GM18519 (cell line): Measurements from ENCODE around the gene NDUFS6.
"Not testable (repeated sequence)": the region's sequence is repeated elsewhere in the genome, so short reads cannot be mapped to it uniquely, and the experiment has no call there.

Source experiments
- ATAC-seq: cut with Tn5 transposase; IDR thresholded peaks from one replicate; pipeline ENCODE4 v1.9.1; 2021; ENCODE audit warnings: mild to moderate bottlenecking, moderate library complexity; ENCODE audit not compliant: unreplicated experiment, low FRiP score

Gene NDUFS6

DNA sequence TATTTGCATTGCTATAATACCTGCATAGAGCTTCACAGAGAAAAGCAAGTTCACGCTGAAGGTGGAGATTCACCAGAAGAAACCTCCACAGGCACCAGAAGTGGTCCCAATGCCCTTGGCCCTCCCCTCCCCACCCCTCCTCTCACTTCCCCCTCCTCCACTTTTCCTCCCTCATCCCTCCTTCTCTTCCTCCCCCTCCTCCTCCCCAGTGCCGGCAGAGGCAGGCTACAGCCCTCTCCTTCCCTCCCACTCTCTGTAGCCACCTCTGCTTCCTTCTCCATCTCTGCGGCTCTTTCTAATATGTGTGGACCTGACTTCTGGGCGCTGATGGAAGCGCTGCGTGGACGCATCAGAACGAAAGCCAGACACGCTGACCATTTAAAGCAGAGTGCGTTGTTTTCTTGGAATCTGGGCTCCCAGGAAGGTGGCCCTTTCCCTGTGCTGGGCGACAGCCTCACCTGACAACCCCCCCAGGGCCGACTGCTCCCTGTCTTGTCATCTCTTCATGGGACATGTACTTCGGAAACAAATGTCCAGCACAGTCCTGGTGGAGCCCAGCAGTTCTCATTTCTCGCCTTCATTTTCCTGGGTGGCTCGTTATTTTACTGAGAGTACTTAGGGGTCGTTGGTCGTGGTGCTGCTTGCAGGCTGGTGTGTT is 29.5 kb downstream of the NDUFS6 start:
- ATAC-seq = no peak

DNA sequence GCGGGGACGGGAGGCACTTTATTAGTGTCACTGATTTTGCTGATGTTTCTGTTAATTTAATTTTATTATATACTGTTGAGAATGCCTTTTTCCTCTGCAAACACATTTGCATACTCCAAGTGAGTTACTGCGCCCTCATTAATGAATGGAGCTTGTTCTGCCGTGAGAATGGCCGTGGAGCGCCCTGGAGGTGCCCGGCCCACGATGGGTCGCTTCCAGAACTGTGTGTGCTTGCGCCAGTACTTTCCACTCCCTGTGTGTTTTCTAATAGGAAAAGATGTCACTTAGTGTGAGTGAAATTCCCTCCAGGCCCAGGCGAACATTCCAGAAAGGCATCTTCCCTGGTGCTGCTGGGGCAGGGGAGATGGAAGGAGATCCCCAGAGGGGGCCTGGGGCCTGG is 30.1 kb downstream of the NDUFS6 start:
- ATAC-seq = no peak

- ATAC-seq = no peak
These were observed 30.6 kb downstream of the NDUFS6 start for GRCh38 chr5:1831677-1832313.

DNA sequence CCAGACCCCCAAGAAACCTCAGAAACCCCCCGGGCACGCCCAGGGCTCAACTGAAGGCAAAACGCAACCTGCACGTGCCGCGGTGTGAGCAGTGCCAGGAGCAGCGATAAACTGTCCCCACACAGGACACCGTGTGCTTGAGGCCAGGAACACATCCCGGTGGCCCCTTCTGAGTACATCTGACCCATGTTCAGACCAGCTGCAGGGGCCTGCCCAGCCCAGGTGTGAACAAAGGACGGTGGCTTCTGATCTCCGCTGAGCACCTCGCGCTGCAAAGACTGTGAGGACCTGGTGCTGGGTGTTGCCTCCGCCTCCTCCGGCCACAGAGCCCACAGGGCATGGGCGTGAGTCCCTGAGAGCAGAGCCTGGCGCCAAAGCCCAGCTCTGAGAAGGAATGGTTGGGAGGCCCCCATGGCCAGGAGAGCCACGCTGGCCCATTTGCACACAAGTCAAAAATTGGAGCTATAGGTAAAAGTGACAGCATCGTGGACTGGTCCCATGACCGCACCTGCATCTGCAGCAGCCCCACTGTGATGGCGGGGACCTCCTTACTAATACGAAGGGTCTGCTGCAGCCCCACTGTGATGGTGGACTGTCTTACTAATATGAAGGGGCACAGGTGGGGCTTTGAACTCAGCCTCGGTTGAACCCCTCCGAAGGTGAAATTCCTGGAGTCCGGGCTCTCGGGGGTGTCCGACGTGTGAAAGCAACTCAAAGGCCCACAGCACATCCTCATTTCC is 31.5 kb downstream of the NDUFS6 start:
- no peak for ATAC-seq

GRCh38 chr5:1833264-1834021 is 32.2 kb downstream of the NDUFS6 start:
- no peak for ATAC-seq

DNA sequence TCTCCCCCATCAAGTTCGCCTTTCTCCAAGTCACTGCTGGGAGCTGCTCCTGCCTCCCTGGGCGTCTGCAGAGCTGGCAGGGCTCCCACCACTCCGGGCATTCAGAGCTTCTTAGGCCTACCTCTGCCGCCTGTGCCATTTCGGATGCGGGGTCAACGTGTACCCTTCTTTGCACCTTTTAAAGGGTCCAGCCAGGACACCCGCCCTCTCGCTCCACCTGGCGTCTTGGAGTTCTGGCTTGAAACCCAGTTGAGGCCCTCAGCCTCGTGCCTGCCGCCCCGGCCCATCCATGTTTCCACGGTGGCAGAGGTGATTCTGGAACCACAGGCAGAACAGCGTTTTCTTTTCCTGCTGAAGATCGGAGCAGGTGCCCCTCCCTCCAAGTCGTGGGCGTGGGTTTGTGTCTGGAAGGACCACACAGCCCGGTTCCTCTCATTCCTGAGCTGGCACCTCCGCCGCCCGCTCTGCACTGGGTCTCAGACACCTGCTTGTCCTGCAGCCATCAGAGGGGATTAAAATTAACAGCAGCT is 32.9 kb downstream of the NDUFS6 start:
- ATAC-seq = no peak

GRCh38 chr5:1834721-1835429 is 33.7 kb downstream of the NDUFS6 start:
- no peak for ATAC-seq

GRCh38 chr5:1835431-1835830 is 34.2 kb downstream of the NDUFS6 start:
- no peak for ATAC-seq

DNA sequence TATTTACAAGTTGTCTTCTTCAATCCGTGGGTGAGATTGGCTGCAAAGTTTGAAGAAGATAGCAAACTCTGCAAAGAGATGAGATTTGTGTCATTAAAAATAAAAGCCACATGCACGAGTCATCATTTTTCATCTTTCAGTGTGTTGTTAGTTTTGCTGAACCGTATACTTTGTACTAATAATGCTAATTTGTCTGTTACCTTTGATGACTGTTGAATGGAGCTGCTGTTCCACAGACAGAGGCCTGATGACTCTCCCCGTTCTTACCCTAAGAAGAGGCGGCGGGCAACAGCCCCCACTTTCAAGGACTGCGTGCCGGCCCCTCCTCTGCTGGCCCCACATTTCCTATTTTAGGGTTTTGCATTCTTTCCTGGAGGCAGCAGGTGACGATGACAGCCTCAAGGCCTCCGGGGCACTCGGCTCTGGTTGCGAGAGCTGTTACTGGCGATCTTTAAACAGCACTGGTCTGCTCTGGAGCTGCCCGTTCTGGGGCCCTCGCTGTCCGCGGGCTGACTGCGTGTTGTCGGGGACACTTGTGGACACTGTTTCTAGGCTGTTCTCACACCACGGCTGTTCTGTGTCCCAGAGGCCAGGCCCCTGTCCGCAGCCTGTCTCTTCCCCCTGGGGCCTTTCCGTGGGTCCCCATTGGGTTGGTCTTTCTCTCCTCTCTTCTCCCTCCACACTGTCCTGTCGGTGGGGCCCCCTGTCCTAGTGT is 35.1 kb downstream of the NDUFS6 start:
- no peak for ATAC-seq

DNA sequence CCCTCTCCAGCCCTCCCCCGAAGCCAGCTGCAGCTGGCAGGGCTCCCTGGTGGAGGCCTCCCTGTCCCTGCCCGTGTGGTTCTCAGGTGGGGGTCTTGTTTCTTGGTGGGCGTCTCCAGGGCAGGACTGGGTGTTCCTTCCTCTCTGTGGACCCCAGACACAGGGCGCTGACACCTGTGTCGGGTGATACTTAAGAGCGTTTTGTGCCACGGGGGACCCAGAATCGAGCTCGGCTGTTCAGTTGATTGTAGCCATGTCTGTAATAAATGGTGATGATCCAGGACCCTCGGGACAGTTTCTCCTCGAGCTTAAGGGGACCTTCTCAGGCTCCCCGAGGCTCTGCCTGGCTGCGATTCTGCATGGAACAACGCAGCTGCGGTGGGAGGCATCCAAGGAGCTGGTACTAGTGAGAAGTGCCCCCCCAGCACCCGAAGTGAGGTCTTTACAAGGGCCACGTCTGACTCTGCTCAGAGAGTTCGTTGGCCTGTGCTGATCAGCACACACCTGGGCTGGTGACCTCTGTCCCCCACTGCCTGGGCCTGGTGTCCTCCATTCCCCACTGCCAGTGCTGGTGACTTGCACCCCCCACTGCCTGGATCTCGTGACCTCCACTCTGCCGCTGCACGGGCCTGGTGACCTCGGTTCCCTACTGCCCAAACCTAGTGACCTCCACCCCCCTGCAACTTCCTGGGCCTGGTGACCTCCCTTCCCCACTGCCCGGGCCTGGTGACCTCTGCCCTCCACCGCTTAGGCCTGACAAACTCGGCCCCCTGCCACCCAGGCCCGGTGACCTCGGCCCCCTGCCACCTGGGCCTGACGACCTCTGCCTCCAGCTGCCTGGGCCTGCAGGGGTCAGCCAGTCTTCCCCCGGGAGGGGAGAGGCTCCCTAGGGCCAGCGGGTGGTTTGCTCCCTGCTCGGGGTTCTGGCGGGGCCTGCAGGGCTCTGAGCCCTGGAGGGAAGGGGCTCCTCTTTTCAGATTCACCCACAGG is 36.0 kb downstream of the NDUFS6 start:
- ATAC-seq = no peak

- no peak for ATAC-seq
These were observed 36.8 kb downstream of the NDUFS6 start for GRCh38 chr5:1838013-1838412.

DNA sequence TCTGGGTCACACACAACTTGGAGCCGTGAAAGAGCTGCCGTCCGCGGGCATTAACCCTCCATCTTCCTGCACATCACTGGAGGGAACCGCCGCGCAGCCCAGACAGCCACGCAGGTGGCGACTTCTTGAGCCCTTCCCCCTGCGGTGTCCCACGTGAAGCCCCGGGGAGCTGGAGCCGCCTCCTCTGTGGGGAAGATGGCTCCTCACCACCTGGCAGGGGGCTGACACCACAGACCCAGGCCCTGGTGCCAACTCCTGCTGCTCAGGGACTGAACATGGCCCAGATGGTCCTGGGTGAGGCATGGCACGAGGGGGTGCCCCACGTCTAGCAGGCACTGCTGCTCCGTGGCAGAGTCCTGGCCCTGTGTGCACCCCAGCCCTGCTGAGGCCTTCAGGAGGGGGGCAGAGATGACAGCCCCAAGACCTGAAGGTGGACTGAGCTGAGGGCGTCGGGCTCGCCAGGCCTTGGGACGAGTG is 38.9 kb downstream of the NDUFS6 start:
- ATAC-seq = no peak

- no peak for ATAC-seq
These were observed 39.7 kb downstream of the NDUFS6 start for GRCh38 chr5:1840741-1841521.

DNA sequence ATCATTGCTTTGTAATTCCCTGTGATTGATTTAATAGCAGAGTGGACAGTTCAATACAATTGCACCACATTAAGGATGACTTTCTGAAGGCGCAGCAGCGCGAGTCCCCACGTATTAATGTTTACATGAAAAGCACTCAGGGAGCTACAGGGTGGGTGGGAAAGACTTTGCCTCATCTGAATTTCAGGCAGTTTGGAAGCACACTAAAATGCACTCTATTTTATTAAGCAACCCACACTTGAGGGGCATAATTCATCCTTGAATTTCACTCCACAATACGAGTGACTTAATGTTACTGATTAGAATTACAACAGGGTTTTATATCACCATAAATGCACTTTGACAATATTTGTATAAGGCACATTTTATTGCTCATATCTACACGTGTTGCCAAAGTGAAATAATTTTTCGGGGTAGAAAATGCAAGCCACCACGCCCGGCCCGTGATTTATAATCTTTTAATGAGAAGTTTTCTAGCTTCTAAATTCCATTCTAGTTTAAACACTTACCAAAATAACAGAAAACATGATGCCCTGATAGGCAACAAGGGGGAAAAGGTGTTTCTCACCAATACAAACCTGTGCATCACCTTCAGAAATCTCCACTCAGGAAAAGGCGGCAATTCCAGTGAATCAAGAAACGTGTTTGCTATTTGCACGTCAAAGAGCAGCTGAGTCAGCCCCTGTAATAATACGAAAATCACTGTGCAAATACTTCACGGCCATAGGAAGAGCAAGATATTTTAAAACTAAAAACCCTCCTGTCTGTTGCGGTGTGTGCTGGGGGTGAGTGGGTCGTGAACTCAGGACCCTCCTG is 41.0 kb downstream of the NDUFS6 start:
- ATAC-seq = no peak

DNA sequence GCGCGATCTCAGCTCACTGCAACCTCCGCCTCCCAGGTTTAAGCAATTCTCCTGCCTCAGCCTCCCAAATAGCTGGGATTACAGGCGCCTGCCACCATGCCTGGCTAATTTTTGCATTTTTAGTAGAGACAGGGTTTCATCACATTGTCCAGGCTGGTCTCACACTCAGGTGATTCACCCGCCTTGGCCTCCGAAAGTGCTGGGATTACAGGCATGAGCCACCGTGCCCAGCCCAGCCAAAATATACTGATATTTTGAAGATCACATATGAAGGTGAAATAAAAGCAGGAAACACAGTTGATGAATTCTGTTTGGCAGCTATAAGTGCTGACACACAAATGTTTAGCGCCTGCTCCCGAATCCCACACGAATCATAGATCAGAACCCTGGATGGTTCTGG is 42.6 kb downstream of the NDUFS6 start:
- ATAC-seq = not testable (repeated sequence)

DNA sequence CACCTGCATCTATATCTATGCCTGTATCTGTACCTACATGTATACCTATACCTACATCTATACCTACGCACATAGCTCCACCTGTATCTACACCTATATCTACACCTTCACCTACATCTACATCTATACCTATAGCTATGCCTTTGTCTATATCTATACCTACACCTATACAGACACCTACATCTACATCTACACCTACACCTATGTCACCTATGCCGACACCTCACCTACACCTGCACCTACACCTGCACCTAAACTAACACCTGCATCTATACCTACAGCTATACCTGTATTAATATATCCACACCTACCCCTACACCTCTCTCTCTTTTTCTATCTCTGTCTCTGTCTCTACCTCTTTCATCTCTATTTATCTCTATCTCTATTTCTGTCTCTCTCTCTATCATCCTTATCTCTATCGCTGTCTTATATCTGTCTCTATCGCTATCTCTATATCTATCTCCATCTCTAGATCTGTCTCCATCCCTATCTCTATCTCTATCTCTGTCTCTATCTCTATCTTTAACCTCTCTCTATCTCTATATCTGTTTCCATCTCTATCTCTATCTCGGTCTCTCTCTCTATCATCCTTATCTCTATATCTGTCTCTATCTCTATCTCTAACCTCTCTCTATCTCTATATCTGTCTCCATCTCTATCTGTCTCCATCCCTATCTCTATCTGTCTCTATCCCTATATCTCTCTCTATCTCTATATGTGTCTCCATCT is 43.7 kb downstream of the NDUFS6 start:
- ATAC-seq = no peak
